PC-9 (cell line): ENCODE data around the gene PI4KA. TPM values are rescaled to one million over a fixed set of nuclear protein-coding genes. Genes with fewer than 3 reads are reported as not detected.

Experiments
- BruUV-seq: library from RNA; stranded (reverse); fragments of 400-500 nt; replicated peaks from 2 replicates; lab custom pipeline; 2021; lab: Mats Ljungman, UMichigan
- CTCF ChIA-PET: fragments of 300-600 bp; sonication (Branson Sonifier 250); formaldehyde crosslinking; loops from one replicate; lab custom pipeline; 2022; ENCODE audit warnings: antibody characterized with exemption; lab: Charles Lee
- POLR2A ChIA-PET: fragments of 300-600 bp; sonication (Branson Sonifier 250); formaldehyde crosslinking; loops from one replicate; lab custom pipeline; 2022; ENCODE audit warnings: antibody characterized with exemption; ENCODE audit not compliant: unreplicated experiment; lab: Charles Lee
- DNase-seq, 2 experiments: peaks; one replicate each; pipeline versions ENCODE4 v3.0.0 to v3.0.0-alpha.2; 2015 to 2022; ENCODE audit warnings: mixed read lengths in 1 of 2
- H2AFZ ChIP-seq: fragments of 200-600 bp; sonication (generic); 2 replicates; pipeline ENCODE4 v1.8.1; 2017; ENCODE audit warnings: antibody characterized with exemption
- H3F3A ChIP-seq: fragments of 200-600 bp; sonication (generic); 2 replicates; pipeline ENCODE4 v1.8.1; 2017; ENCODE audit warnings: antibody characterized with exemption, mild to moderate bottlenecking, low read depth; ENCODE audit not compliant: insufficient read depth
- H3K27ac ChIP-seq: fragments of 200-600 bp; sonication (generic); 2 replicates; pipeline ENCODE4 v1.6.1; 2016; ENCODE audit warnings: mixed run types
- H3K27me3 ChIP-seq: fragments of 200-600 bp; sonication (generic); 2 replicates; pipeline ENCODE4 v1.6.1; 2016; ENCODE audit warnings: low read depth, mixed run types; ENCODE audit not compliant: insufficient read depth
- H3K36me3 ChIP-seq: fragments of 200-600 bp; sonication (generic); 2 replicates; pipeline ENCODE4 v1.6.1; 2016; ENCODE audit warnings: low read depth, mixed run types
- H3K4me1 ChIP-seq: fragments of 200-600 bp; sonication (generic); replicated peaks from 2 replicates; pipeline ENCODE4 v1.6.1; 2016; ENCODE audit warnings: mixed run types; ENCODE audit not compliant: insufficient read depth
- H3K4me2 ChIP-seq: fragments of 200-600 bp; sonication (generic); 2 replicates; pipeline ENCODE4 v1.6.1; 2017; ENCODE audit warnings: mixed run types
- H3K4me3 ChIP-seq: fragments of 200-600 bp; sonication (generic); 2 replicates; pipeline ENCODE4 v1.6.1; 2016; ENCODE audit warnings: mixed run types
- H3K79me2 ChIP-seq: fragments of 200-600 bp; sonication (generic); 2 replicates; pipeline ENCODE4 v1.6.1; 2017; ENCODE audit warnings: low read depth, mixed run types
- H3K9me2 ChIP-seq: fragments of 200-600 bp; sonication (generic); 2 replicates; pipeline ENCODE4 v1.8.1; 2017; ENCODE audit warnings: mild to moderate bottlenecking; ENCODE audit not compliant: insufficient read depth
- H3K9me3 ChIP-seq: fragments of 200-600 bp; sonication (generic); 2 replicates; pipeline ENCODE4 v1.8.1; 2016; ENCODE audit warnings: low read depth; ENCODE audit not compliant: insufficient read depth
- H4K20me1 ChIP-seq: fragments of 200-600 bp; sonication (generic); 2 replicates; pipeline ENCODE4 v1.8.1; 2017; ENCODE audit not compliant: insufficient read depth
- CTCF ChIP-seq: fragments of 200-600 bp; sonication (generic); conservative IDR thresholded peaks from 2 replicates; pipeline ENCODE4 v1.6.1; 2017; ENCODE audit warnings: mixed run types, antibody characterized with exemption, mild to moderate bottlenecking, moderate library complexity
- EZH2 ChIP-seq: fragments of 200-600 bp; sonication (generic); IDR thresholded peaks from 2 replicates; pipeline ENCODE4 v1.8.0; 2017; ENCODE audit warnings: antibody characterized with exemption, low read depth
- intact Hi-C: fragments of 100-400 bp; cut with micrococcal nuclease; formaldehyde crosslinking; loops from one replicate; pipeline ENCODE4 v1.10.0; 2022; ENCODE audit not compliant: unreplicated experiment
- total RNA-seq: library from RNA; stranded (reverse); gene quantifications from 2 replicates; pipeline ENCODE4 v1.2.3, GENCODE V29; 2021

Gene PI4KA
- total RNA-seq, 1 experiment from 2014 or later, result 27.9 TPM

- H2AFZ ChIP-seq, result no peak overlapping the region
- no peaks in the 10 kb centered on the region for H3F3A ChIP-seq
- no peak for DNase-seq
- no peak overlapping the region for H3K4me3 ChIP-seq
- no peaks in the 10 kb centered on the region for H3K9me2 ChIP-seq
- no peaks in the 10 kb centered on the region for H4K20me1 ChIP-seq
- BruUV-seq, result no TSS peak
- no peak overlapping the region for H3K4me2 ChIP-seq
- intact Hi-C loops, result no loop called here
- POLR2A ChIA-PET, result no interaction called here
- H3K9me3 ChIP-seq, result 0 out of 2 replicates have a peak, but pooled peaks cover 3% of the 10 kb centered on the region
- TF ChIP-seq CTCF (no peak), EZH2 (no peak)
- no peaks in the 10 kb centered on the region for H3K27me3 ChIP-seq
- H3K27ac ChIP-seq, result no peak overlapping the region
- no peaks in the 10 kb centered on the region for H3K79me2 ChIP-seq
- no peaks in the 10 kb centered on the region for H3K4me1 ChIP-seq
- no peaks in the 10 kb centered on the region for H3K36me3 ChIP-seq
- CTCF ChIA-PET, result no interaction called here
These were observed 115.8 kb downstream of the PI4KA start for GRCh38 chr22:20742764-20743163.

- Histone ChIP-seq H3K9me3 (0 out of 2 replicates have a peak, but pooled peaks cover 3% of the 10 kb centered on the region), H2AFZ (no peak overlapping the region), H3K79me2 (no peaks in the 10 kb centered on the region), H3K4me3 (no peak overlapping the region), H3K27ac (no peak overlapping the region), H3K27me3 (no peaks in the 10 kb centered on the region), H3F3A (no peaks in the 10 kb centered on the region), H3K4me1 (no peaks in the 10 kb centered on the region), H4K20me1 (no peaks in the 10 kb centered on the region), H3K36me3 (no peaks in the 10 kb centered on the region), H3K4me2 (no peak overlapping the region), H3K9me2 (no peaks in the 10 kb centered on the region)
- peak in 1 of 2 experiments; percentile 21 for DNase-seq
- peak; percentile 73 for TF ChIP-seq CTCF
- no peak for TF ChIP-seq EZH2
- POLR2A ChIA-PET, result interaction anchor here (0.6 kb wide), 1 partner anchor 144 kb away, joined by 3 read pairs; no protein-coding TSS in a partner anchor
- CTCF ChIA-PET, result no interaction called here
- intact Hi-C loops, result no loop called here
- no TSS peak for BruUV-seq
These were observed 116.7 kb downstream of the PI4KA start for GRCh38 chr22:20741634-20742581.

- intact Hi-C loops, result no loop called here
- Histone ChIP-seq H3K27ac (no peak overlapping the region), H3K4me2 (no peak overlapping the region), H3K79me2 (no peaks in the 10 kb centered on the region), H3K4me3 (no peak overlapping the region), H3K9me2 (no peaks in the 10 kb centered on the region), H3K9me3 (0 out of 2 replicates have a peak, but pooled peaks cover 3% of the 10 kb centered on the region), H4K20me1 (no peaks in the 10 kb centered on the region), H3K36me3 (no peaks in the 10 kb centered on the region), H3F3A (no peaks in the 10 kb centered on the region), H3K27me3 (no peaks in the 10 kb centered on the region), H2AFZ (no peak overlapping the region), H3K4me1 (no peaks in the 10 kb centered on the region)
- ChIA-PET CTCF (no interaction called here), POLR2A (no interaction called here)
- no peak for DNase-seq
- TF ChIP-seq EZH2 (no peak), CTCF (no peak)
- no TSS peak for BruUV-seq
These were observed 117.5 kb downstream of the PI4KA start for GRCh38 chr22:20741008-20741633.
